GM19324 (cell line): ENCODE data around the gene DNAJB12.
"Not testable (repeated sequence)": the region's sequence is repeated elsewhere in the genome, so short reads cannot be mapped to it uniquely, and the experiment has no call there.

Experiments used
- ATAC-seq: cut with Tn5 transposase; IDR thresholded peaks from one replicate; pipeline ENCODE4 v1.9.1; 2021; ENCODE audit warnings: mild to moderate bottlenecking, moderate library complexity; ENCODE audit not compliant: unreplicated experiment, low FRiP score

Gene DNAJB12

GRCh38 chr10:72297281-72297804, 57.4 kb downstream of the DNAJB12 start:
- peak; percentile 72 for ATAC-seq

- ATAC-seq: not testable (repeated sequence)
Measured at GRCh38 chr10:72296829-72297280, 57.9 kb downstream of the DNAJB12 start.

GRCh38 chr10:72295330-72295910, 59.3 kb downstream of the DNAJB12 start:
- no peak for ATAC-seq

DNA sequence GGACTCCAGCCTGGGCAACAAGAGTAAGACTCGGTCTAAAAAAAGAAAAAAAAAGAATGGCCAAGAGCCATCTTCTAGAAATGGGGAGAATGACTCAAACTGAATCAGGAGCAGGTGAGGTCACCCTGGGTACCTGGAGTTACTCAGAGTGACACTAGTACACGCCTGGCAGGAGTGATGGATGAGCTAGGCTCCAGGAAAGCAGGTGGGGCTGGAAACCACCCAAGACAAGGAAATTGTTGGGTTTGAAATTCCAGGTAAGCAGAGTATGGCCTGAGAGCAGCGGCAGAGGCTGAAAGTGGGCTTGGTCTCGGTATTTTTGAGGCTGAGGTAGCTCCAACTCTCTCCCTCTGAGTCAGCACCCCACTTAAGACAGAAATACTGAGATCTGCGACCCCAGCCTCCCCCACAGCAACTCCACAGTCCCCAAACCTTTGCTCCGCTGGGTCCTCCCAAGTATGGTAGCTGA, 62.5 kb downstream of the DNAJB12 start:
- no peak for ATAC-seq

- ATAC-seq: no peak
Measured at GRCh38 chr10:72291019-72291532, 63.6 kb downstream of the DNAJB12 start.

GRCh38 chr10:72285972-72286521, 68.7 kb downstream of the DNAJB12 start:
- no peak for ATAC-seq

DNA sequence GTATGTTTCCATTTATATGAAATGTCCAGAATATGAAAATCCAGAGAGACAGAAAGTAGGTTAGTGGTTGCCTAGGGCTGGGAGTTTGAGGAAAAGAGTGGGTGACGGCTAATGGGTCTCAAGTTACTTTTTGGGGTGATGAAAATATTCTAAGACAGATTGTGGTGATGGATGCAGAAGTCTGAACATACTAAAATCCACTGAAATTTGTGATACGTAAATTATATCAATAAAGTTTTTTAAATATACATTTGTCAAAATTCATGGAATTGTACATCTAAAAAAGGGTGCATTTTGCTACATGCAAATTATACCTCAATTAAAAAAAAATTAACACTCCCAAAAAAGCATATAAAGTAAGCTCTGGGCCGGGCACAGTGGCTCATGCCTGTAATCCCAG, 71.6 kb downstream of the DNAJB12 start:
- ATAC-seq: no peak
